Measurements from ENCODE around the gene HRH3. TPM values are rescaled to one million over a fixed set of nuclear protein-coding genes. Genes with fewer than 3 reads are reported as not detected.

HRH3 gene
- not detected in 2 replicates for total RNA-seq

DNA sequence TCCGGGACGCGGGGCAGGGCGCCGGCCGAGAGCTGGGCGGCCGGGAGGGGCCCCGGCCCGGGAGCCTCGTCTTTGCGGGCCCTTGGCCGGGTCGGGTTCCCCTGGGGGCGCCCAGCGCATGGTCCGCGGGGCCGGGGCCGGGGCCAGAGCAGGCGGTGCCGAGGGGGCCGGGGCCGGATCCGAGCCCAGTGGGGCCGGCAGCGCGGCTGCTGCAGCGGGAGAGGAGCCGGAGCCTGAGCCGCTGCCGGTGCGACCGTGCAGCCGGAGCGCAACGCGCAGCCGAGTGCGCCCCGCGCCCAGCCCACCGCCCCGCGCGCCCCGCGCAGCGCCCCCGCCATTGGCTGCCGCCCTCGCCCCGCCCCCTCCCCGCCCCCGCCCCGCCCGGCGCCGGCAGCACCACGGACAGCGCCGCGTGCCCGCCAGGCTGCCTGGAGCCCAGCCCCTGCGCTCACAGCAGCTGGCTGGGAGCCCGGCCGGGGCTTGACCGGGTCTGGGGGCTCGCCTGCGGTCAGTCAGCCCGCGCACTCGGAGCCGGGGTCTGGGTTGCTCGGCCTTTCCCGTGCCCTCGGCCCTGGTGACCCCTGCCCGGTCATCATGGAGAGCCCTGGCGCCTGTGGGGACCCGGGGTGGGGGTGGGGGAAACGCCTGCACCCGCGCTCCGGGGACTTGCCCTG is at the start of gene HRH3:
Gene HRH3, minus strand, starts transcription at position 287 of the 674 bp plus-strand sequence. CDS start 308 bp downstream, outside the sequence.
- peak; percentile 85 for ATAC-seq (ENCODE audit: low read depth)
- CTCF ChIA-PET: no interaction called here

DNA sequence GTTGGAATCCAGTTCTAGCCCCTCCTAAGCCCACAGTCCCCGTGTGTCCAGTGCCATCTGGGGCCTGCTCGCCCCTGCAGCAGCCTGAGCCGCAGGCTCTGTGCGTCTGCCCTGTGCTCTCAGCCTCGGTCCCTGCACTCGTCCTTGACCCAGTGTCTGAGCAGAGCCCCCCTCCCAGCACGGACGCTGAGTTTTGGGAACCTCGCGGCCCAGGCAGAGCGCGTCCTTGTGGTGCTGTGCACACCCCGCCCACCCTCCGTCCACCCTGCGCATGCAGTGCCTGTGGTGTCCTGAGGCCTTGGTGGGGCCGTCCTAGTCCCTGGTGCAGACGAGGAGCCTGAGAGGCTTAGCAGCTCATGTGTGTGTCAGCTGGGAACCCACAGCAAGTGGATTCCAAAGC is 49.8 kb upstream of the HRH3 start:
- POLR2A ChIA-PET: no interaction called here
- TF ChIP-seq CTCF (IDR thresholded peaks at IDR 0.05): no peak
- Mint-ChIP-seq H3K4me3 (no peak overlapping the region), H3K9me3 (peaks cover 2% of the 10 kb centered on the region), H3K27ac (no peak overlapping the region), H3K27me3 (no peaks in the 10 kb centered on the region), H3K4me1 (peaks cover 12% of the 10 kb centered on the region), H3K36me3 (ENCODE audit: low read depth) (peaks cover 53% of the 10 kb centered on the region)
- ATAC-seq (ENCODE audit: low read depth): no peak
- intact Hi-C loops (cut with micrococcal nuclease): loop anchor here (10.0 kb wide), 1 partner anchor 255 kb away; no protein-coding TSS in a partner anchor
- DNase-seq: no peak
- CTCF ChIA-PET: no interaction called here

More for the DNA sequence above, at the start of gene HRH3:
- no peak for TF ChIP-seq CTCF (IDR thresholded peaks at IDR 0.05)
- no peaks in the 10 kb centered on the region for H3K9me3 Mint-ChIP-seq
- POLR2A ChIA-PET: no interaction called here
- intact Hi-C loops (cut with micrococcal nuclease): loop anchor here (1.0 kb wide), 1 partner anchor 18 kb away; the partner anchor contains the start of gene OSBPL2
- peak; percentile 54 for DNase-seq
- H3K27ac Mint-ChIP-seq: no peak within 1 kb of the TSS
- peaks cover 37% of the 10 kb centered on the region for H3K27me3 Mint-ChIP-seq
- H3K4me3 Mint-ChIP-seq: peak within 1 kb of the TSS; percentile 46
- H3K36me3 Mint-ChIP-seq (ENCODE audit: low read depth): no peaks in the 10 kb centered on the region
- peaks cover 1% of the 10 kb centered on the region for H3K4me1 Mint-ChIP-seq

DNA sequence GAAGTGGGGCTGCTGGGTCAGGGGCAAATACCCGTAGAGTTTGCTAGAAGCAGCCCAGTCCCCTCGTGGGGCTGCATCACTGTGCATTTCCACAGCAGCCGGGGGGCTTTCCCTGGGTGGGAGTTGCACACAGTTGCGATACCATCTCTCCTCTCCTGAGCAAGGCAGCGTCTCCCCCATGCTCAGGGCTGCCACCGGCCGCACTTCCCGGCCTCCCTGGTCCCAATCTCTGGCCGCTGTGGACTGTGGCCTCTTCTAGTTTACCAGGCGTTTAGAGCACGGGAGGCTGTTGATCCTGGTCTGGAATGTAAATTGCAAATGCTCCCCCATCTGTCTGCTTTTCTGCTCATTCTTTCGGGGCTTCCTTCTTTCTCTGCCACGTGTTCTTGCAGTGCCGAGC is 49.3 kb upstream of the HRH3 start:
- peaks cover 58% of the 10 kb centered on the region for H3K36me3 Mint-ChIP-seq (ENCODE audit: low read depth)
- peaks cover 2% of the 10 kb centered on the region for H3K9me3 Mint-ChIP-seq
- ChIA-PET POLR2A (no interaction called here), CTCF (no interaction called here)
- peaks cover 7% of the 10 kb centered on the region for H3K4me1 Mint-ChIP-seq
- DNase-seq (no peak), ATAC-seq (ENCODE audit: low read depth) (no peak)
- no peaks in the 10 kb centered on the region for H3K27me3 Mint-ChIP-seq
- no peak overlapping the region for H3K4me3 Mint-ChIP-seq
- intact Hi-C loops (cut with micrococcal nuclease): no loop called here
- no peak for TF ChIP-seq CTCF (IDR thresholded peaks at IDR 0.05)
- no peak overlapping the region for H3K27ac Mint-ChIP-seq

DNA sequence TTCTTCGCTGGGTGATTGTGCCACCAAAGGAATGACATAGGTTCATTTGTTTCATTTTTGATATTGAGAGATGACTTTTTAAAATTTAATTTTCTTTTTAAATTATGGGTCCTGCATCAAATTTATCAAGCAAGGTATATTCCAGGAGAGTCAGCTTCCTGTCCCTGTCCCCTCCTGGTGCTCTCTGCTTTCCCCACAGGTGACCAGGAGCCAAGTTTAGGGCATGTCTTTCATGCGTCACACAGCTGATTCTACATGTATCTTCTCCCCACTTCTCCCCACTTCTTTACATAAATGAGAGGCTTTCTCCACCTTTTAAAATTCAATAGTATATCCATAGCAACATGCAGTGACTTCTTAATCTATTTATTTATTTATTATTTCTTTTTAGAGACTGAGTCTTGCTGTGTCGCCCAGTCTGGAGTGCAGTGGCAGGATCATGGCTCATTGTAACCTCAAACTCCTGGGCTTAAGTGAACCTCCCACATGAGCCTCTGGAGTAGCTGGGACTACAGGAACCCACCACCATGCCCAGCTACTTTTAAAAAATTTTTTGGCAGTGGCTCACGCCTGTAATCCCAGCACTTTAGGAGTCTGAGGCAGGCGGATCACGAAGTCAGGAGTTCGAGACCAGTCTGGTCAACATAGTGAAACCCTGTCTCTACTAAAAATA is 48.3 kb upstream of the HRH3 start:
- peaks cover 2% of the 10 kb centered on the region for H3K9me3 Mint-ChIP-seq
- no peaks in the 10 kb centered on the region for H3K27me3 Mint-ChIP-seq
- no peak for DNase-seq
- H3K36me3 Mint-ChIP-seq (ENCODE audit: low read depth): peaks cover 54% of the 10 kb centered on the region
- TF ChIP-seq CTCF (IDR thresholded peaks at IDR 0.05): no peak
- ATAC-seq (ENCODE audit: low read depth): no peak
- H3K27ac Mint-ChIP-seq: no peak overlapping the region
- H3K4me3 Mint-ChIP-seq: no peak overlapping the region
- peaks cover 2% of the 10 kb centered on the region for H3K4me1 Mint-ChIP-seq
- CTCF ChIA-PET: no interaction called here
- POLR2A ChIA-PET: no interaction called here
- intact Hi-C loops (cut with micrococcal nuclease): no loop called here

- H3K36me3 Mint-ChIP-seq (ENCODE audit: low read depth): peaks cover 51% of the 10 kb centered on the region
- POLR2A ChIA-PET: no interaction called here
- intact Hi-C loops (cut with micrococcal nuclease): no loop called here
These were observed 47.5 kb upstream of the HRH3 start for GRCh38 chr20:62267543-62267942.

More at GRCh38 chr20:62267543-62267942, 47.5 kb upstream of the HRH3 start:
- Mint-ChIP-seq H3K9me3 (peaks cover 2% of the 10 kb centered on the region), H3K4me3 (no peak overlapping the region), H3K4me1 (peaks cover 2% of the 10 kb centered on the region), H3K27ac (no peak overlapping the region), H3K27me3 (no peaks in the 10 kb centered on the region)
- DNase-seq: no peak
- CTCF ChIA-PET: no interaction called here
- no peak for ATAC-seq (ENCODE audit: low read depth)
- TF ChIP-seq CTCF (IDR thresholded peaks at IDR 0.05): no peak

All from activated B cell treated with CpG ODN at 0.5 μM for 24 hours (primary cell).